ENCODE data around the gene DNAL4. TPM values are rescaled to one million over a fixed set of nuclear protein-coding genes. Genes with fewer than 3 reads are reported as not detected.

DNAL4 gene
- total RNA-seq, 2 experiments from 2014 or later, result 5.5 to 6.0 TPM

DNA sequence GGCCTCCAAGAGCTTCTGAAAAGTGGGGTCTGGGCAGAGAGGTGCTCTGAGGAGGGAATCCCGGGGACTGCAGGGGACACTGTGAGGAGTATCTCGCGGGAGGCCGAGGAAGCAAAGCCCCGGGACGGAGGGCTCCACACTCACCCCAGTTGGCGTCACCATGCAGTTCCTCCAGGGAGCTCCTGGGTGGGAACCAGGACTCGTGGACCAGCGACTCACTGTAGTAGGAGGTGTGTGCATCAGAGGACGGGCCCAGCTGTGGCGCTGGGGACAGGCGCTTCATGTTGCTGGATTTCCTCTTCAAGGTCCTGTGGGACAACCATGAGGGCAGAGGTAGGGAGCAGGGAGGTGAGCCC is 42.9 kb downstream of the DNAL4 start:
- Mint-ChIP-seq H3K27me3 (no peaks in the 10 kb centered on the region), H3K9me3 (no peaks in the 10 kb centered on the region), H3K36me3 (ENCODE audit: low read depth) (peaks cover 66% of the 10 kb centered on the region), H3K27ac (peak overlapping the region; percentile 99), H3K4me1 (ENCODE audit: low read depth) (peaks cover 52% of the 10 kb centered on the region), H3K4me3 (peak overlapping the region; percentile 80)
- intact Hi-C loops (cut with micrococcal nuclease), result loop anchor here (10.0 kb wide), 1 partner anchor 46 kb away; the partner anchor contains the start of genes GTPBP1 and JOSD1
- CTCF ChIA-PET, result interaction anchor here (0.8 to 5.7 kb wide), 5 partner anchors 8 to 18 kb away, joined by 3 to 39 read pairs (median 9); no protein-coding TSS in a partner anchor
- TF ChIP-seq, protein P1, sequence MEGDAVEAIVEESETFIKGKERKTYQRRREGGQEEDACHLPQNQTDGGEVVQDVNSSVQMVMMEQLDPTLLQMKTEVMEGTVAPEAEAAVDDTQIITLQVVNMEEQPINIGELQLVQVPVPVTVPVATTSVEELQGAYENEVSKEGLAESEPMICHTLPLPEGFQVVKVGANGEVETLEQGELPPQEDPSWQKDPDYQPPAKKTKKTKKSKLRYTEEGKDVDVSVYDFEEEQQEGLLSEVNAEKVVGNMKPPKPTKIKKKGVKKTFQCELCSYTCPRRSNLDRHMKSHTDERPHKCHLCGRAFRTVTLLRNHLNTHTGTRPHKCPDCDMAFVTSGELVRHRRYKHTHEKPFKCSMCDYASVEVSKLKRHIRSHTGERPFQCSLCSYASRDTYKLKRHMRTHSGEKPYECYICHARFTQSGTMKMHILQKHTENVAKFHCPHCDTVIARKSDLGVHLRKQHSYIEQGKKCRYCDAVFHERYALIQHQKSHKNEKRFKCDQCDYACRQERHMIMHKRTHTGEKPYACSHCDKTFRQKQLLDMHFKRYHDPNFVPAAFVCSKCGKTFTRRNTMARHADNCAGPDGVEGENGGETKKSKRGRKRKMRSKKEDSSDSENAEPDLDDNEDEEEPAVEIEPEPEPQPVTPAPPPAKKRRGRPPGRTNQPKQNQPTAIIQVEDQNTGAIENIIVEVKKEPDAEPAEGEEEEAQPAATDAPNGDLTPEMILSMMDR (IDR thresholded peaks at IDR 0.05), result no peak
- POLR2A ChIA-PET, result interaction anchor here (1.8 to 40.0 kb wide), 3 partner anchors 27 to 120 kb away, joined by 6 to 905 read pairs (median 6); partner anchors contain the start of genes GTPBP1 and TOMM22
- ATAC-seq (no peak), DNase-seq (no peak)

DNA sequence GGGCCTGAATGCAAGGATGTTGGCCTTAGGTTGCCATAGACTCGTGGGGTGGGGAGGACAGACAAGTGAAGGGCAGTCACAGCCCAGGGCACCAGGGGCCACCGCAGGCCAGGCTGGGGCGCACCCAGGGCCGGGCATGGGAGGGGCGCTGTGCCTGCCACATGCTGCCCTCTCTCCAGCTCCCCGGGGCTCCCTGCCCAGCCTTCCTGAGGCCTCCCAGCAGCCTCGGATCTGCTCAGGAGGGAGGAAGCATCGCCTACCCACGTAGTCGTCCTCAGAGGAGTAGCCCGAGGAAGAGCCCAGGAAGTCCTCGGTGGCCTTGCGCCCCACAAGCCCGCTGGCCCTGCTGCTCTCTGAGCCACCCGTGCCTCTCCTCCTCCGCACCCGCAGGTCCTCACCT is 43.3 kb downstream of the DNAL4 start:
- ATAC-seq (no peak), DNase-seq (no peak)
- TF ChIP-seq, protein P1 (IDR thresholded peaks at IDR 0.05), result no peak
- intact Hi-C loops (cut with micrococcal nuclease), result loop anchor here (10.0 kb wide), 1 partner anchor 46 kb away; the partner anchor contains the start of genes GTPBP1 and JOSD1
- Mint-ChIP-seq H3K27me3 (no peaks in the 10 kb centered on the region), H3K4me1 (ENCODE audit: low read depth) (peaks cover 52% of the 10 kb centered on the region), H3K27ac (peak overlapping the region; percentile 99), H3K36me3 (ENCODE audit: low read depth) (peaks cover 70% of the 10 kb centered on the region), H3K4me3 (peak overlapping the region; percentile 80), H3K9me3 (no peaks in the 10 kb centered on the region)
- ChIA-PET POLR2A (interaction anchor here (1.9 to 40.0 kb wide), 2 partner anchors 27 to 121 kb away, joined by 6 to 905 read pairs; partner anchors contain the start of gene GTPBP1), CTCF (interaction anchor here (0.8 to 5.7 kb wide), 5 partner anchors 8 to 18 kb away, joined by 3 to 39 read pairs (median 9); no protein-coding TSS in a partner anchor)

DNA sequence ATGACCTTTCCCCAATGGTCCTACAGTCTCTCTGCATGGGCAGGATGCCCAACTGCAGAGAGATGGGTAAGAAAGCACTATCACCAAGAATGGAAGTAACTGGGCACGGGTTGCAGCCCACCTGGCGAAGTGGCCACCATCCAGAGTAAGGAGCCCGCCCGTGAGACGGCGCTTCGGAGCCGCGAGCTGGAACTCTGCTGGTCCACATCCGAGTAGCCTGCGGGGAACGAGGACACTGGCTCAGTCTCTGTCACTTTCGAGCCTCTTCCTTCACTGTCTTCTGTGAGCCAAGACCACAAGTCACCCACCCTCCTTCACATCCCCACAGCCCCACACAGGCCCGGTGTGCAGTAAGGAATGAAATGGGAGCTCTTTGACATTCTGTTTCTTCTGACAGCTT is 43.8 kb downstream of the DNAL4 start:
- H3K4me1 Mint-ChIP-seq (ENCODE audit: low read depth), result peaks cover 54% of the 10 kb centered on the region
- peak overlapping the region; percentile 83 for H3K27ac Mint-ChIP-seq
- ChIA-PET POLR2A (interaction anchor here (1.9 to 40.0 kb wide), 2 partner anchors 26 to 121 kb away, joined by 6 to 905 read pairs; partner anchors contain the start of gene GTPBP1), CTCF (interaction anchor here (2.3 to 5.7 kb wide), 3 partner anchors 16 to 19 kb away, joined by 9 to 39 read pairs (median 10); no protein-coding TSS in a partner anchor)
- TF ChIP-seq, protein P1 (IDR thresholded peaks at IDR 0.05), result no peak
- peaks cover 76% of the 10 kb centered on the region for H3K36me3 Mint-ChIP-seq (ENCODE audit: low read depth)
- H3K9me3 Mint-ChIP-seq, result no peaks in the 10 kb centered on the region
- ATAC-seq (no peak), DNase-seq (no peak)
- H3K4me3 Mint-ChIP-seq, result peak overlapping the region; percentile 80
- no peaks in the 10 kb centered on the region for H3K27me3 Mint-ChIP-seq
- intact Hi-C loops (cut with micrococcal nuclease), result loop anchor here (10.0 kb wide), 1 partner anchor 45 kb away; the partner anchor contains the start of genes GTPBP1 and JOSD1

DNA sequence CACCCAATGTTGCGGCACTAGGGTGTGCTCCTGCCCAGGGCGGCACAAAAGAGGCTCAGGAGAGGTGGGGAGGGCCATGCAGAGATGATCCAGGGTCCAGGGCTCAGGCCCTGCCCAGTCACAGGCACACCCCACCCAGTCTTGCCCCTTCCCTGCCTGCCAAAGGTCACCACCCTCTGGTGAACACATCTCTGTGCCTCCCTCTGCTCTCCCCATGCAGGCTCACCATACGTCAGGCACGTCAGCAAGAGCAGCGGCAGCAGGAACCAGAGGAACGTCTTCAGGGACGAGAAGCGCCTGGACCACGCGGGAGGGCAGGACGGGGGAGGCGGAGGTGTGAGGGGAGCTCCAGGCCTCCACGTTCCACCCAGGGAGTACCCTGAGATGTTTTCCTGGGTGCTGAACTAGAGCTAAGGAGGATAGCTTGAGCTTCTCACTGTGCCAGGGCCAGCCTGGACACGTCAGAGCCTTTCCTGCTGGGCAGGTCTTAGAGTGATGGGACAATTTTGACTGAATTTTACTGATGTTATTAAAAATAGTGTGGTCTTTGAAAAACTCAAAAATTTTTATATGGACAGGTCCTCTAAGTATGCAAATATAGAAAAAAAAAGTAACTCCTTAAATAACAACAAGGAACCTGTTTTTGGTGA is 45.3 kb downstream of the DNAL4 start:
- H3K36me3 Mint-ChIP-seq (ENCODE audit: low read depth), result peaks cover 78% of the 10 kb centered on the region
- intact Hi-C loops (cut with micrococcal nuclease), result no loop called here
- POLR2A ChIA-PET, result interaction anchor here (0.6 to 40.0 kb wide), 2 partner anchors 25 to 1580 kb away, joined by 3 to 905 read pairs; partner anchors contain the start of gene GTPBP1

More for the DNA sequence above, 45.3 kb downstream of the DNAL4 start:
- Mint-ChIP-seq H3K4me3 (no peak overlapping the region), H3K9me3 (no peaks in the 10 kb centered on the region), H3K27ac (peak overlapping the region; percentile 83), H3K4me1 (ENCODE audit: low read depth) (peaks cover 55% of the 10 kb centered on the region), H3K27me3 (no peaks in the 10 kb centered on the region)
- no peak for DNase-seq
- ATAC-seq, result no peak
- TF ChIP-seq, protein P1 (IDR thresholded peaks at IDR 0.05), result no peak
- CTCF ChIA-PET, result interaction anchor here (1.4 to 4.5 kb wide), 3 partner anchors 15 to 24 kb away, joined by 4 to 33 read pairs (median 15); no protein-coding TSS in a partner anchor

Measured in activated CD8-positive, alpha-beta T cell treated with anti-CD3 and anti-CD28 coated beads for 36 hours (primary cell).